GM12878 (cell line): Measurements from ENCODE around the gene CACNG4. TPM values are rescaled to one million over a fixed set of nuclear protein-coding genes. Genes with fewer than 3 reads are reported as not detected.

Experiments
- ATAC-seq: fragments of 200-7000 bp; cut with Tn5 transposase; 3 replicates; pipeline ENCODE4 v1.9.1; 2020; ENCODE audit warnings: mild to moderate bottlenecking, moderate library complexity
- BruUV-seq: library from RNA; stranded (reverse); fragments of 400-500 nt; replicated peaks from 2 replicates; lab custom pipeline; 2021; lab: Mats Ljungman, UMichigan
- CTCF ChIA-PET: fragments of 300-600 bp; sonication (Branson Sonifier 250); formaldehyde crosslinking; extraction: SDS; loops from one replicate; lab custom pipeline; 2021; ENCODE audit warnings: inconsistent platforms; lab: Yijun Ruan, JAX
- POLR2A ChIA-PET: fragments of 350-600 bp; formaldehyde crosslinking; extraction: SDS; loops from one replicate; lab custom pipeline; 2021; ENCODE audit warnings: inconsistent platforms; lab: Charles Lee
- RAD21 ChIA-PET: fragments of 300-600 bp; sonication (Branson Sonifier 250); formaldehyde crosslinking; loops from one replicate; lab custom pipeline; 2023; ENCODE audit warnings: antibody characterized with exemption; ENCODE audit not compliant: unreplicated experiment; lab: Charles Lee
- SMC1A ChIA-PET: fragments of 300-600 bp; sonication (Branson Sonifier 250); formaldehyde crosslinking; loops from one replicate; lab custom pipeline; 2023; ENCODE audit not compliant: unreplicated experiment, uncharacterized antibody; lab: Charles Lee
- DNase-seq: peaks from one replicate; pipeline ENCODE4 v3.0.0-alpha.2; 2011; ENCODE audit warnings: low read depth, low spot score
- FAIRE-seq: peaks from 3 replicates; lab custom pipeline; 2011; peaks lifted over from hg19 to GRCh38; lab: Jason Lieb, UNC
- H2AFZ ChIP-seq: 2 replicates; pipeline ENCODE4 v1.6.0; 2011; ENCODE audit warnings: low read depth, low read length, control low read depth; ENCODE audit not compliant: control insufficient read depth
- H3K27ac ChIP-seq: 2 replicates; pipeline ENCODE4 v1.5.1; 2011; ENCODE audit warnings: control low read depth; ENCODE audit not compliant: control insufficient read depth, insufficient read depth
- H3K27me3 ChIP-seq, 2 experiments: replicated peaks in 1 of 2; 2 replicates each; pipeline versions ENCODE4 v1.6.0 to v1.6.1; 2011; ENCODE audit warnings: low read length in 1 of 2; ENCODE audit not compliant: control insufficient read depth in 2 of 2, insufficient read depth in 2 of 2
- H3K36me3 ChIP-seq, 2 experiments: 2 replicates each; pipeline ENCODE4 v1.5.1; 2011; ENCODE audit warnings: low read length in 1 of 2; ENCODE audit not compliant: control insufficient read depth in 2 of 2, insufficient read depth in 2 of 2
- H3K4me1 ChIP-seq: 2 replicates; pipeline ENCODE4 v1.6.1; 2011; ENCODE audit warnings: mild to moderate bottlenecking, low read length, moderate library complexity, mixed read lengths; ENCODE audit not compliant: control insufficient read depth, insufficient read depth
- H3K4me2 ChIP-seq: 2 replicates; pipeline ENCODE4 v1.6.0; 2011; ENCODE audit warnings: control low read depth; ENCODE audit not compliant: control insufficient read depth, insufficient read depth
- H3K4me3 ChIP-seq: fragments of 200-600 bp; sonication (generic); 2 replicates; pipeline ENCODE4 v1.5.1; 2016
- H3K79me2 ChIP-seq: 2 replicates; pipeline ENCODE4 v1.6.0; 2011; ENCODE audit warnings: low read length; ENCODE audit not compliant: control insufficient read depth, insufficient read depth
- H3K9ac ChIP-seq: 2 replicates; pipeline ENCODE4 v1.8.0; 2011; ENCODE audit warnings: low read length, control low read depth, mixed read lengths; ENCODE audit not compliant: control insufficient read depth, insufficient read depth
- H3K9me3 ChIP-seq: replicated peaks from 3 replicates; pipeline ENCODE4 v1.5.1; 2011; ENCODE audit warnings: mild to moderate bottlenecking, low read length; ENCODE audit not compliant: control insufficient read depth, insufficient read depth
- H4K20me1 ChIP-seq: 2 replicates; pipeline ENCODE4 v1.6.0; 2011; ENCODE audit not compliant: control insufficient read depth, insufficient read depth
- ASH2L ChIP-seq: fragments of 300-600, 200-600 bp; sonication (generic); IDR thresholded peaks from 2 replicates; pipeline ENCODE4 v1.6.1; 2017; ENCODE audit warnings: low read depth, mild to moderate bottlenecking, borderline replicate concordance
- CEBPZ ChIP-seq: fragments of 150-350 bp; IDR thresholded peaks from 2 replicates; pipeline ENCODE4 v1.6.1; 2016; ENCODE audit warnings: low read depth, low read length
- FOXM1 ChIP-seq: IDR thresholded peaks from 2 replicates; pipeline ENCODE4 v1.6.1; 2012; ENCODE audit warnings: low read depth, mild to moderate bottlenecking, inconsistent platforms, low read length, moderate library complexity
- IRF3 ChIP-seq: fragments of 450-650 bp; IDR thresholded peaks from 2 replicates; pipeline ENCODE4 v1.6.1; 2014; ENCODE audit warnings: mild to moderate bottlenecking
- MEF2B ChIP-seq: fragments of 450-650 bp; IDR thresholded peaks from 2 replicates; pipeline ENCODE4 v1.6.1; 2018; ENCODE audit warnings: mild to moderate bottlenecking, moderate library complexity; ENCODE audit not compliant: partially characterized antibody, poor library complexity, severe bottlenecking
- POLR2AphosphoS5 ChIP-seq: IDR thresholded peaks from 2 replicates; pipeline ENCODE4 v1.6.1; 2011; ENCODE audit warnings: mild to moderate bottlenecking, low read length, inconsistent platforms
- REST ChIP-seq: IDR thresholded peaks from 2 replicates; pipeline ENCODE4 v1.6.1; 2012; ENCODE audit warnings: mild to moderate bottlenecking, low read depth, low read length
- RUNX3 ChIP-seq: IDR thresholded peaks from 2 replicates; pipeline ENCODE4 v1.6.1; 2012; ENCODE audit warnings: low read length, inconsistent platforms
- SIX5 ChIP-seq: IDR thresholded peaks from 2 replicates; pipeline ENCODE4 v1.6.1; 2011; ENCODE audit warnings: mild to moderate bottlenecking, low read depth, low read length, moderate library complexity; ENCODE audit not compliant: severe bottlenecking
- WGBS: methylation state at CpG from one replicate; pipeline ENCODE4 v1.1.6; 2016; ENCODE audit warnings: low lambda C conversion rate; ENCODE audit not compliant: insufficient replicate concordance, insufficient coverage; ENCODE audit errors: missing lambda C conversion rate; 5-methylcytosine and 5-hydroxymethylcytosine counted together
- in situ Hi-C: fragments of 300-500 bp; cut with MboI; formaldehyde crosslinking; loops from 9 replicates; pipeline ENCODE4 v1.14.3; 2018; ENCODE audit warnings: mixed read lengths
- intact Hi-C: fragments of 100-400 bp; cut with micrococcal nuclease; formaldehyde crosslinking; loops from one replicate; pipeline ENCODE4 v1.14.2; 2022; ENCODE audit not compliant: unreplicated experiment
- polyA plus RNA-seq, 11 experiments: library from polyadenylated mRNA; depleted of rRNA in 4 of 11; unstranded in 6 of 11; stranded (reverse) in 5 of 11; fragments of >200 nt; fragmentation: Nextera tagmentation in 4 of 11; fragmentation: Illumina TruSeq in 1 of 11; extraction: Ambion mirVana in 4 of 11; extraction: Trizol in 1 of 11; gene quantifications; 1 replicate in 1 of 11; 2 replicates in 10 of 11; pipeline versions ENCODE4 v1.2.1 to v1.2.3, GENCODE V29; 2011 to 2016; ENCODE audit warnings: inconsistent platforms in 2 of 11, missing spikeins in 2 of 11, low read depth in 1 of 11
- total RNA-seq, 4 experiments: library from RNA; depleted of rRNA in 3 of 4; stranded (reverse); fragments of >200 nt in 3 of 4; fragmentation: Illumina TruSeq in 1 of 4; extraction: Trizol in 1 of 4; gene quantifications; 2 replicates each; pipeline versions ENCODE4 v1.2.1 to v1.2.3, GENCODE V29; 2013 to 2021
- TF ChIP-seq, protein P1 (sequence below): IDR thresholded peaks from 2 replicates; pipeline ENCODE4 v1.6.1; 2011; ENCODE audit warnings: mild to moderate bottlenecking, low read depth, low read length, moderate library complexity; ENCODE audit not compliant: insufficient replicate concordance

CACNG4 gene
- total and polyA plus RNA-seq, 10 of the 15 experiments (the other 5 are each of a cell fraction or from before 2014, with no cell fraction given), result 0.08 TPM; not detected in 8

DNA sequence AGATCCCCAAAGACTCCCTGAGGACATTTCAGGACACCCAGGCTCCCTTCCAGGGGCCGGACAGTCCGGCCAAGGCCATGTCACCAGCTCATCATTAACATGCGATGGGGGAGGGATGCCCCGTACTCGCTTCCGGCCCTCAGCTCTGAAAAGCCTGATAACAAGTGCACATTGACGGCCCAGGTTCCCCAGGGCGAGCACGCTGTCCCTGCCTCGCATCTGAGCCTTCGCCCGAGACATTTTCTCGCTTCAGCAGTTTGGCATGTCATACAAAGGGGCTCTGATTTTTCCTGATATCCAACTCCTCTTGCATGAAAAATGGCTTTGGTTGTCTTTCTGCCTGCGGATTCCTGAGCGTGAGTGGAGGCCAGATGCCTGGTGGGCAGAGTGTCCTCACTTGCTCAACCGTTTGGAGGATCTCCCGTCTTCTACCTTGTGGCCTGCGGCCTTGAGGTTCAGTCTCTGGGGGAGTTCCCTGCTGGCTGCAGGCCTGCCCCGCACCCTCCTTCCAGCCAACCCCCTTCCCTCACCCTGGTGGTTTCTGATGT is 14.1 kb downstream of the CACNG4 start (continued):
- no peak for TF ChIP-seq CEBPZ
- no peak for TF ChIP-seq REST
- TF ChIP-seq ASH2L, result no peak

DNA sequence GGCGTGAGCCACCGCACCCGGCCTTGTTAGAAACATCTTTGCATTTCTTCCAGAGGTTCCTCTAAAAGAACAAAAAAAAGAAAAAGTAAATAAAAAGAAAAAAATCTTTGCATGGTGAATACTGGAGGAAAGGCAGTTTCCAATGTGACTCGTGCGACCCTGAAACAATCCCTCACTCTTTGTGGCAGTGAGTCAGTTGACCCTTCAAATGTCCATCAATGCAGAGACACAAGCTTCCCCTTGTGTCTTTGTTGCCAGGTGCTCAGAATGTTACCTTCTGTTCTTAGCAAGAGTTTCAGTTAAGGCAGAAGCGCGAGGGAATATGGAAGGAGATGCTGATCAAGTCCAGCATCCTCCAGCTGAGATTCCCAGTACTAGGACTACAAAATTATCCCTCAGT is 16.4 kb downstream of the CACNG4 start:
- H2AFZ ChIP-seq, result no peak overlapping the region
- DNase-seq (no peak), FAIRE-seq (no peak), ATAC-seq (no peak)
- H3K9me3 ChIP-seq, result no peaks in the 10 kb centered on the region
- SMC1A ChIA-PET, result interaction anchor here (0.6 kb wide), 1 partner anchor 240 kb away, joined by 3 read pairs; no protein-coding TSS in a partner anchor
- no peak overlapping the region for H3K4me3 ChIP-seq
- no peaks in the 10 kb centered on the region for H3K79me2 ChIP-seq
- H3K36me3 ChIP-seq, result no peaks in the 10 kb centered on the region
- RAD21 ChIA-PET, result interaction anchor here (0.6 kb wide), 1 partner anchor 102 kb away, joined by 4 read pairs; no protein-coding TSS in a partner anchor
- H3K4me2 ChIP-seq, result no peak overlapping the region
- H3K27ac ChIP-seq, result no peak overlapping the region
- BruUV-seq, result no TSS peak
- H3K9ac ChIP-seq, result no peak overlapping the region
- H3K4me1 ChIP-seq, result peaks cover 12% of the 10 kb centered on the region
- CTCF ChIA-PET, result interaction anchor here (1.5 to 4.0 kb wide), 2 partner anchors 66 to 101 kb away, joined by 3 to 18 read pairs; no protein-coding TSS in a partner anchor
- H3K27me3 ChIP-seq, result peaks cover 0 to 3% of the 10 kb centered on the region in 2 experiments; a peak in 3 of 4 replicates
- in situ Hi-C loops, result no loop called here
- POLR2A ChIA-PET, result no interaction called here
- H4K20me1 ChIP-seq, result no peaks in the 10 kb centered on the region
- intact Hi-C loops, result no loop called here
- 88% methylated on average over 7 of the region's 7 CpGs for WGBS
- TF ChIP-seq POLR2AphosphoS5 (no peak), IRF3 (no peak), MEF2B (no peak), RUNX3 (no peak), FOXM1 (no peak), SIX5 (no peak)
- TF ChIP-seq, protein P1, sequence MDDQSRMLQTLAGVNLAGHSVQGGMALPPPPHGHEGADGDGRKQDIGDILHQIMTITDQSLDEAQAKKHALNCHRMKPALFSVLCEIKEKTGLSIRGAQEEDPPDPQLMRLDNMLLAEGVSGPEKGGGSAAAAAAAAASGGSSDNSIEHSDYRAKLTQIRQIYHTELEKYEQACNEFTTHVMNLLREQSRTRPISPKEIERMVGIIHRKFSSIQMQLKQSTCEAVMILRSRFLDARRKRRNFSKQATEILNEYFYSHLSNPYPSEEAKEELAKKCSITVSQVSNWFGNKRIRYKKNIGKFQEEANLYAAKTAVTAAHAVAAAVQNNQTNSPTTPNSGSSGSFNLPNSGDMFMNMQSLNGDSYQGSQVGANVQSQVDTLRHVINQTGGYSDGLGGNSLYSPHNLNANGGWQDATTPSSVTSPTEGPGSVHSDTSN, result no peak
